WTC11 (cell line): ENCODE measurements around the gene MRAP. TPM values are rescaled to one million over a fixed set of nuclear protein-coding genes. Genes with fewer than 3 reads are reported as not detected.

ENCODE experiments used
- ATAC-seq: fragments of 200-7000 bp; cut with Tn5 transposase; 2 replicates; pipeline ENCODE4 v1.10.0; 2021; ENCODE audit warnings: mild to moderate bottlenecking, moderate library complexity
- CTCF ChIA-PET: fragments of 300-600 bp; sonication (Branson Sonifier 250); formaldehyde crosslinking; loops from one replicate; lab custom pipeline; 2021; ENCODE audit warnings: antibody characterized with exemption; lab: Charles Lee
- POLR2A ChIA-PET: fragments of 350-600 bp; sonication (Branson Sonifier 250); formaldehyde crosslinking; loops from one replicate; lab custom pipeline; 2021; ENCODE audit warnings: antibody characterized with exemption; lab: Charles Lee
- DNase-seq: peaks from one replicate; pipeline ENCODE4 v3.0.0; 2021; ENCODE audit warnings: low spot score
- H3K27ac Mint-ChIP-seq: 2 replicates; pipeline ENCODE4 v1.8.0; 2021; ENCODE audit warnings: mixed read lengths
- H3K27me3 Mint-ChIP-seq: 2 replicates; pipeline ENCODE4 v1.8.0; 2021; ENCODE audit warnings: low read depth, mild to moderate bottlenecking, moderate library complexity, mixed read lengths
- H3K36me3 Mint-ChIP-seq: 2 replicates; pipeline ENCODE4 v1.8.0; 2021; ENCODE audit warnings: mixed read lengths
- H3K4me1 Mint-ChIP-seq: 2 replicates; pipeline ENCODE4 v1.8.0; 2022; ENCODE audit warnings: mixed read lengths
- H3K4me3 Mint-ChIP-seq: 2 replicates; pipeline ENCODE4 v1.8.0; 2021; ENCODE audit warnings: mild to moderate bottlenecking, moderate library complexity, mixed read lengths
- H3K9me3 Mint-ChIP-seq: 2 replicates; pipeline ENCODE4 v1.8.0; 2021; ENCODE audit warnings: mixed read lengths
- GABPB1 ChIP-seq: sonication (generic); formaldehyde crosslinking; IDR thresholded peaks from 2 replicates; pipeline ENCODE4 v1.8.1; 2023; ENCODE audit warnings: mild to moderate bottlenecking, missing genetic modification reagents
- IRF2 ChIP-seq: sonication (generic); formaldehyde crosslinking; IDR thresholded peaks from 2 replicates; pipeline ENCODE4 v1.8.0; 2022; ENCODE audit warnings: low read depth, missing genetic modification reagents, borderline replicate concordance
- NR3C1 ChIP-seq: sonication (generic); formaldehyde crosslinking; conservative IDR thresholded peaks from 2 replicates; pipeline ENCODE4 v1.8.1; 2023; ENCODE audit warnings: low read depth, mild to moderate bottlenecking, missing genetic modification reagents
- RELA ChIP-seq: sonication (generic); formaldehyde crosslinking; IDR thresholded peaks from 2 replicates; pipeline ENCODE4 v1.8.1; 2022; ENCODE audit warnings: missing genetic modification reagents, mild to moderate bottlenecking, borderline replicate concordance
- TP53 ChIP-seq: sonication (generic); formaldehyde crosslinking; IDR thresholded peaks from 2 replicates; pipeline ENCODE4 v1.8.1; 2023; ENCODE audit warnings: mild to moderate bottlenecking, missing genetic modification reagents
- ZNF121 ChIP-seq: sonication (generic); formaldehyde crosslinking; IDR thresholded peaks from 2 replicates; pipeline ENCODE4 v1.8.0; 2023; ENCODE audit warnings: missing genetic modification reagents
- ZNF317 ChIP-seq: sonication (generic); formaldehyde crosslinking; IDR thresholded peaks from 2 replicates; pipeline ENCODE4 v1.8.1; 2023; ENCODE audit warnings: low read depth, mild to moderate bottlenecking, moderate library complexity, missing genetic modification reagents, borderline replicate concordance
- ZNF532 ChIP-seq: fragments of 250-450 bp; sonication (Bioruptor Pico); IDR thresholded peaks from 2 replicates; pipeline ENCODE4 v1.9.0; 2021; ENCODE audit warnings: mild to moderate bottlenecking, borderline replicate concordance
- ZNF671 ChIP-seq: fragments of 250-450 bp; sonication (Bioruptor Pico); IDR thresholded peaks from 2 replicates; pipeline ENCODE4 v1.8.0; 2021; ENCODE audit warnings: mild to moderate bottlenecking
- total RNA-seq: library from RNA; stranded (reverse); gene quantifications from 3 replicates; pipeline ENCODE4 v1.2.3, GENCODE V29; 2021
- TF ChIP-seq, protein P1 (sequence below): sonication (generic); formaldehyde crosslinking; IDR thresholded peaks from 2 replicates; pipeline ENCODE4 v1.8.1; 2022; ENCODE audit warnings: low read depth, missing genetic modification reagents, borderline replicate concordance
- TF ChIP-seq, protein P2 (sequence below): sonication (generic); formaldehyde crosslinking; conservative IDR thresholded peaks from 2 replicates; pipeline ENCODE4 v1.8.1; 2023; ENCODE audit warnings: mild to moderate bottlenecking, low read depth, missing genetic modification reagents, moderate library complexity
- TF ChIP-seq, protein P3 (sequence below): fragments of 200-600 bp; IDR thresholded peaks from 2 replicates; pipeline ENCODE4 v1.8.0; 2022; ENCODE audit warnings: antibody characterized with exemption

The MRAP gene
- total RNA-seq, 1 experiment from 2014 or later: not detected

DNA sequence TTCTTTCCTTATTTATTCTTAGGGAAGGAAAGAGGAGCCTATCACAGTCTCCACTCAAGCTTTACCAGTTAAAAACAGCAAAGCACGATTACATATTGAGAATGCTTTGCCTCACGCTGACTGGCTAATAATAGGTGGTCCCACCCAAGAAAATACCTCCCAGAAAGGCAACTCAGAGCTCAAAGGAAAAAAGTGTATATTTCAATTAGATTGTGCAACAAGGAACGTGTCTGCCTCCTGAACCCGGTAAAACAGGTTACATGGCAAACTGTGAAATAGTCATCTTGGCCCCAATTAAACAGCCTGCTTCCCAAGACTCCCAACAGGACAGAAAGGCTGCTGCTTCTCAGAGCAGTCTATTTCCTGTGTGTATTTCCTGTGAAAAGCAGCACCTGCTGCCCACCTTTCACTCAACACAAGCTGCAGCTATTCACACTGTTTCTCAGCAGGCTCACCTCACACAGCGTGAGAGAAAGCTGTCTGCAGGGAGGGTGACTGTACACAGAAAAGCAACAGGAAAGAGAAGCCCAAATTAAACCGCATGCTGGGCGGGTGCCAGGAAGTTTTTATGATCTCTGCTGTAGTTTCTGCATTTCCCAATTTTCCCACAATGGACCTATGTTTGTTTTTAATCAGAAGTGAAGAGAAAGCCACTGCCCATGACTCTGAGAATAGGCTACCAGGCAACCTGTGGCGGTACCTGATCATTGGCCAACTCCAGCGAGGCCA lies 50.1 kb downstream of the MRAP start (continued):
- no peak for TF ChIP-seq RELA
- no peak for TF ChIP-seq GABPB1 (CRISPR knock-in tag)

GRCh38 chr21:32349333-32349944 lies 50.8 kb downstream of the MRAP start:
- TF ChIP-seq IRF2 (no peak), ZNF671 (CRISPR knock-in tag) (no peak), TP53 (CRISPR knock-in tag) (no peak), ZNF532 (CRISPR knock-in tag) (no peak), ZNF317 (CRISPR knock-in tag) (no peak), RELA (no peak), ZNF121 (CRISPR knock-in tag) (no peak), NR3C1 (CRISPR knock-in tag) (no peak)
- TF ChIP-seq, protein P1, sequence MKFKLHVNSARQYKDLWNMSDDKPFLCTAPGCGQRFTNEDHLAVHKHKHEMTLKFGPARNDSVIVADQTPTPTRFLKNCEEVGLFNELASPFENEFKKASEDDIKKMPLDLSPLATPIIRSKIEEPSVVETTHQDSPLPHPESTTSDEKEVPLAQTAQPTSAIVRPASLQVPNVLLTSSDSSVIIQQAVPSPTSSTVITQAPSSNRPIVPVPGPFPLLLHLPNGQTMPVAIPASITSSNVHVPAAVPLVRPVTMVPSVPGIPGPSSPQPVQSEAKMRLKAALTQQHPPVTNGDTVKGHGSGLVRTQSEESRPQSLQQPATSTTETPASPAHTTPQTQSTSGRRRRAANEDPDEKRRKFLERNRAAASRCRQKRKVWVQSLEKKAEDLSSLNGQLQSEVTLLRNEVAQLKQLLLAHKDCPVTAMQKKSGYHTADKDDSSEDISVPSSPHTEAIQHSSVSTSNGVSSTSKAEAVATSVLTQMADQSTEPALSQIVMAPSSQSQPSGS: no peak
- TF ChIP-seq, protein P2, sequence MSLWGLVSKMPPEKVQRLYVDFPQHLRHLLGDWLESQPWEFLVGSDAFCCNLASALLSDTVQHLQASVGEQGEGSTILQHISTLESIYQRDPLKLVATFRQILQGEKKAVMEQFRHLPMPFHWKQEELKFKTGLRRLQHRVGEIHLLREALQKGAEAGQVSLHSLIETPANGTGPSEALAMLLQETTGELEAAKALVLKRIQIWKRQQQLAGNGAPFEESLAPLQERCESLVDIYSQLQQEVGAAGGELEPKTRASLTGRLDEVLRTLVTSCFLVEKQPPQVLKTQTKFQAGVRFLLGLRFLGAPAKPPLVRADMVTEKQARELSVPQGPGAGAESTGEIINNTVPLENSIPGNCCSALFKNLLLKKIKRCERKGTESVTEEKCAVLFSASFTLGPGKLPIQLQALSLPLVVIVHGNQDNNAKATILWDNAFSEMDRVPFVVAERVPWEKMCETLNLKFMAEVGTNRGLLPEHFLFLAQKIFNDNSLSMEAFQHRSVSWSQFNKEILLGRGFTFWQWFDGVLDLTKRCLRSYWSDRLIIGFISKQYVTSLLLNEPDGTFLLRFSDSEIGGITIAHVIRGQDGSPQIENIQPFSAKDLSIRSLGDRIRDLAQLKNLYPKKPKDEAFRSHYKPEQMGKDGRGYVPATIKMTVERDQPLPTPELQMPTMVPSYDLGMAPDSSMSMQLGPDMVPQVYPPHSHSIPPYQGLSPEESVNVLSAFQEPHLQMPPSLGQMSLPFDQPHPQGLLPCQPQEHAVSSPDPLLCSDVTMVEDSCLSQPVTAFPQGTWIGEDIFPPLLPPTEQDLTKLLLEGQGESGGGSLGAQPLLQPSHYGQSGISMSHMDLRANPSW (CRISPR knock-in tag): no peak
- TF ChIP-seq, protein P3, sequence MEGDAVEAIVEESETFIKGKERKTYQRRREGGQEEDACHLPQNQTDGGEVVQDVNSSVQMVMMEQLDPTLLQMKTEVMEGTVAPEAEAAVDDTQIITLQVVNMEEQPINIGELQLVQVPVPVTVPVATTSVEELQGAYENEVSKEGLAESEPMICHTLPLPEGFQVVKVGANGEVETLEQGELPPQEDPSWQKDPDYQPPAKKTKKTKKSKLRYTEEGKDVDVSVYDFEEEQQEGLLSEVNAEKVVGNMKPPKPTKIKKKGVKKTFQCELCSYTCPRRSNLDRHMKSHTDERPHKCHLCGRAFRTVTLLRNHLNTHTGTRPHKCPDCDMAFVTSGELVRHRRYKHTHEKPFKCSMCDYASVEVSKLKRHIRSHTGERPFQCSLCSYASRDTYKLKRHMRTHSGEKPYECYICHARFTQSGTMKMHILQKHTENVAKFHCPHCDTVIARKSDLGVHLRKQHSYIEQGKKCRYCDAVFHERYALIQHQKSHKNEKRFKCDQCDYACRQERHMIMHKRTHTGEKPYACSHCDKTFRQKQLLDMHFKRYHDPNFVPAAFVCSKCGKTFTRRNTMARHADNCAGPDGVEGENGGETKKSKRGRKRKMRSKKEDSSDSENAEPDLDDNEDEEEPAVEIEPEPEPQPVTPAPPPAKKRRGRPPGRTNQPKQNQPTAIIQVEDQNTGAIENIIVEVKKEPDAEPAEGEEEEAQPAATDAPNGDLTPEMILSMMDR: no peak
- H3K27ac Mint-ChIP-seq: no peak overlapping the region
- DNase-seq (no peak), ATAC-seq (no peak)
- H3K36me3 Mint-ChIP-seq: peaks cover 87% of the 10 kb centered on the region
- H3K27me3 Mint-ChIP-seq: no peaks in the 10 kb centered on the region
- ChIA-PET POLR2A (no interaction called here), CTCF (interaction anchor here (0.9 kb wide), 1 partner anchor 16 kb away, joined by 3 read pairs; no protein-coding TSS in a partner anchor)
- H3K4me3 Mint-ChIP-seq: no peak overlapping the region
- H3K9me3 Mint-ChIP-seq: no peaks in the 10 kb centered on the region
- H3K4me1 Mint-ChIP-seq: no peaks in the 10 kb centered on the region
